HG03469 (cell line): ENCODE data around the gene RASA4B.
"Not testable (repeated sequence)": the region's sequence is repeated elsewhere in the genome, so short reads cannot be mapped to it uniquely, and the experiment has no call there.

Experiments
- ATAC-seq: cut with Tn5 transposase; IDR thresholded peaks from one replicate; pipeline ENCODE4 v1.9.1; 2021; ENCODE audit warnings: mild to moderate bottlenecking, moderate library complexity, moderate number of reproducible peaks; ENCODE audit not compliant: unreplicated experiment

The RASA4B gene

GRCh38 chr7:102517550-102518147 is at the start of gene RASA4B:
TSS of gene RASA4B (minus strand) at chr7:102517777. CDS start at chr7:102517710, 67 bp downstream.
- peak; percentile 49 for ATAC-seq

DNA sequence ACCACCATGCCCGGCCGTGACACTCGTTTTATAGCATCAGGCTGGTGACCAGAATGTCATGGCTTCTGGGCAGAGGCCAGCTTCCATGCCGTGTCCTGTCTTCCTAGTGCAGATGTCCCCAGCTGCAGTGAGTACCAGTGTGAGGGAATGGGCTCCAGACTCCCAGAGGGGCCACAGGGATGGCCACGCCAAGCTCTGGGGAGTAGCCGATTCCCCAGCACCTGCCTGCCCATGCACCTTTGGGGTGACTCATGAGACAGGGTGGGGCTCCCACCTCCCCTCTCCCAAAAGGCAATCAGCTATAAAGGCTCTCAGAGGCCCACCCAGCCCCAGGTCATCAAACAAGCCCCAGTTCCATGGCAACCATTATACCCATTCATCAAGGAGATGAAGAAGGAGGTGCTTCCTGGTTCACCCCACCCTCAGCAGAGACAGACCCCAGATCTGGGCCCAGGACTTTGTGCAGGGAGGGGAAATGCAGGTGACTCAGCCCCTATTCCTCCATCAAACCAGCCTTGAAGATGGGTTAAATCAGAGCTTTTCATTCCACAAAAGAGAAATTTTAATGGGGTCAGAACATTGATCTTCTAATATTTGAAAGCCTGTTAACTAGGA is 33.3 kb upstream of the RASA4B start, which contains the start of gene SPDYE2:
Gene SPDYE2, plus strand, starts transcription at position 419 of the 615 bp plus-strand sequence. CDS start 2,030 bp downstream, outside the sequence.
- not testable (repeated sequence) for ATAC-seq

DNA sequence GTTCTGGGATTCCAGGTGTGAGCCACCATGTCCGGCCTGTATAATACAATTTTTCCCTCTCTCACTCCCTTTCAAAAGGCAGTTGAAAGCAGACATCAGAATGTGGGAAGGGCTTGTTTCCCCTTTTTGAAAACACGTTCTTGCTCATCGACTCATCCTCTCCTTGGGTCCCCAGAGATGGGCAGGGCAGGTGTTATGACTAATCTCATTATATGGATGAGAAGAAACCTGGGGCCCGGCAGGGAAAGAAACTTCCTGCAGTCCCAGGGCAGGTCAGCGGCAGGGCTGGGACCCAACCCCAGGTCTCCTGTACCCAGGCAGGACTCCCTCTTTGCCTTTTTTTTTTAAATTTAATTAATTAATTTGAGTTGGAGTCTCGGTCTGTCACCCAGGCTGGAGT is 28.8 kb upstream of the RASA4B start:
- not testable (repeated sequence) for ATAC-seq

DNA sequence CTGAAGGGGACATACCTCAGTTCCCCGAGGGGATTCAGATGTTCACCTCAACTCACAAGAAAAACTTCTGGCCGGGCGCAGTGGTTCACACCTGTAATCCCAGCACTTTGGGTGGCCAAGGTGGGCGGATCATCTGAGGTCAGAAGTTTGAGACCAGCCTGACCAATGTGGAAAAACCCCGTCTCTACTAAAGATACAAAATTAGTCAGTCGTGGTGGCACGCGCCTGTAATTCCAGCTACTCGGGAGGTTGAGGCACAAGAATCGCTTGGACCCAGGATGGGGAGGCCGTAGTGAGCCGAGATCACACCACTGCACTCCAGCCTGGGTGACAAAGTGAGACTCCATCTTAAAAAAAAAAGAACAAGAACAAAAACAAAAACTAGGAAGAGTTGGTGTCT is 27.7 kb upstream of the RASA4B start:
- not testable (repeated sequence) for ATAC-seq

DNA sequence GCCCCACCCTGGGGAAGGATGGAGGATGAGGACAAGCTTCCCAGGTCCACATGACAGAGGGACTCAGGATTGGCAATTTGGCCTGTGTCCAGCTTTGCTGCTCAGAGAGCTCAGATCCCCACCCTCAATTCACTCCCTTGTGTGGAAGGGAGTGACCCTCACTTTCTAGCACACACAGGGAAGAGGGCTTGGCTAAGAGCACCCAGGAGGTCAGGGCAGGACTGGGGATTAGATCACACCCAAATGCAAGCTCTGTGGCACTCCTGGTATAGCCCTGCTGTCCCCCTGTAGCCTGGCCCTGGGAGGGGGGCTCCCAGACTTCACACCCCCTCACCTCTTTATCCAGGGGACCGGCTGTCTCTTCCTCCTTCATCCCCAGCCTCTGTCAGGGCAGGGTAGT is 26.8 kb upstream of the RASA4B start:
- not testable (repeated sequence) for ATAC-seq

DNA sequence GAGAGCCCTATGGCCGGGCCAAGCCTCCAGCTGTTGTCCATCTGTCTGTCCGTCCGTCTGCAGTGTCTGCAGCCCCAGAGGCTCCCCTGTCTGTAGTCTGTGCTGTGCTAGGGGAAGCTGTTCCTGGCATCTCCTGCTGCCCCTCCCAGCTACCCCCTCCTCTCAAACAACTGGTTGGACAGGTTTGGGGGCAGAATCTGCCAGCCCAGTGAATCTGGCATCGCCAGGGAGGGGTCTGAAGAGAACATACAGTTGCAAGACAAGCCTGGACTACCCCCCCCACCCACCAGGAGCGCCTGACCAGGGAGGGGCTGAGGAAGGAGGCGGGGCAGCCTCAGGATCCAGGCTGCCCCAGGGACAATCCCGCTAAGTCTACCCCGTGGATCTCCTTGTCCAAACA is 26.0 kb upstream of the RASA4B start, which contains the start of gene UPK3BL2:
Gene UPK3BL2, minus strand, starts transcription at position 101 of the 400 bp plus-strand sequence. Its CDS starts 60 bp downstream, at position 41.
- ATAC-seq: not testable (repeated sequence)

GRCh38 chr7:102542771-102543170 is 25.2 kb upstream of the RASA4B start:
- ATAC-seq: not testable (repeated sequence)

GRCh38 chr7:102542083-102542482 is 24.5 kb upstream of the RASA4B start:
- ATAC-seq: not testable (repeated sequence)

DNA sequence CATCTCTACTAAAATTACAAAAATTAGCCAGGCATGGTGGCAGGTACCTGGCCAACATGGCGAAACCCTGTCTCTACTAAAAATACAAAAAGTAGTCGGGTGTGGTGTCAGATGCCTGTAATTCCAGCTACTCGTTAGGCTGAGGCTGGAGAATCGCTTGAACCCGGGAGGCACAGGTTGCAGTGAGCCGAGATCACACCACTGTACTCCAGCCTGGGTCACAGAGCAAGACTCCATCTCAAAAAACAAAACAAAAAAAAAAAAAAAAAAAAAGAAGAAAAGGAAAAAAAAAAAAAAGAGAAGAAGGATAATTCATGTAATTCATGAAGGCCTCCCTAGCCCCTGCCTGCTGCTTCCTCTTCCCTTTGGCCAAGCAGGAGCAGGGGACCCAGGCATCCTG is 23.0 kb upstream of the RASA4B start:
- not testable (repeated sequence) for ATAC-seq

DNA sequence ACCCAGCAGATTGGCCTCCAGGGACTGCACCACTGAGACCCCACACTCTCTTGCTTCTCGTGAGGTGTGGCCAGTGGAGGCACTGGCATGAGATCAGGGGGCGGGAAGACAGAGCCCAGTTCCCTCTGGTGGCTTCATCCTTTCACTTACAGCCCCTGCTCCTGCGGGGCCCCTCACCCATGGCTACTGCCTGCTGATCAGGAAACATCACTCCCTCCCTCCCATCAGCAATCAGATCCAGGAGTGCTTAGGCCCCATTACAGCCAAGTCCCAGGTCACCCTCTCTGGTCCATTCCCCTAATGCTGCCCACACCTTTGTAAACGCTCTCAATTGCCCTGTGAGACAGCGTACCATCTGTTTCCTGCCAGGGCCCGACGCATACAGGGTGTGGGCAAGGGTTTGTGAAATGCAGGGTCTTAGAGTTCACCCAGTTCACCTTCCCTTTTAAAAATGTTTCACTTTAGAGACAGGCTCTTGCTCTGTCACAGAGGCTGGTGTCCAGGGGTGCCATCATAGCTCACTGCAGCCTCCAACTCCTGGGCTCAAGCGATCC is 17.6 kb upstream of the RASA4B start:
- not testable (repeated sequence) for ATAC-seq

DNA sequence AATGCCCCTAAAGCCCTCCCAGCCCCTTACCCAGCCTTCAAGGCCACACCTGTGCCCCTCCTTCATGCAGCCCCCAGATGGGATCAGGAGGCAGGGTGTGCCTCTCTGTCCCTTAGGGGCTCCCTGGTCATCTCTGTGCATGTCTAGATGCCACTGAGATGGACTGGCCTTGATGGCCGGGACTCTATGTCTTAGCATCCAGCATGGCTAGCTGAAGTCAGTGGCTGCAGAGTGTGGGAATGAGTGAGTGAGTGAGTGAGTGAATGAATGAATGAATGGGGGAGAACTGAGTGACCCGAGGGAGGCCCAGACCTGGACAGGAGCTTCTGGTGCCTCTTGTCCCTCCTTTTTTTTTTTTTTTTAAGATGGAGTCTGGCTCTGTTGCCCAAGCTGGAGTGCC is 14.6 kb upstream of the RASA4B start:
- not testable (repeated sequence) for ATAC-seq

DNA sequence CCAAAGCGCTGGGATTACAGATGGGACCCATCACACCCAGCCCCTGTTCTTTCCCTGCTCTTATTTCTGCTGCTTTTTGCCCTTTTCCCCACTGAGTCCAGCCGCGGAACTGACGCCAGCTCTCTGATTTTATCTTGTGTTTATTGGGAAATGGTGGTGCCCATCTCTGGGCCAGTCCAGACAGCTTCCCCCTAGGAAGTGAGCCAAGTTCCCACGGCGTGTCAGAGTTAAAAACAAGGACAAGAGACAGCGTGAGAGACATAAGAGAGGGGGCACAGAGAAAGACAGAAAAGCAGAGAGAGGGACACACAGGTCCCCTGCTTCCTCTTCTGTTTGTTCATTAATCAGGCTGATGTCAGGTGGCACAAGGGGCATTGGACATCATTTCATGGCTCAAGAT is 14.0 kb upstream of the RASA4B start:
- not testable (repeated sequence) for ATAC-seq

GRCh38 chr7:102527822-102528793 is 10.5 kb upstream of the RASA4B start:
- ATAC-seq: not testable (repeated sequence)

GRCh38 chr7:102527182-102527581 is 9.6 kb upstream of the RASA4B start:
- ATAC-seq: not testable (repeated sequence)

GRCh38 chr7:102524803-102525202 is 7.2 kb upstream of the RASA4B start:
- not testable (repeated sequence) for ATAC-seq

DNA sequence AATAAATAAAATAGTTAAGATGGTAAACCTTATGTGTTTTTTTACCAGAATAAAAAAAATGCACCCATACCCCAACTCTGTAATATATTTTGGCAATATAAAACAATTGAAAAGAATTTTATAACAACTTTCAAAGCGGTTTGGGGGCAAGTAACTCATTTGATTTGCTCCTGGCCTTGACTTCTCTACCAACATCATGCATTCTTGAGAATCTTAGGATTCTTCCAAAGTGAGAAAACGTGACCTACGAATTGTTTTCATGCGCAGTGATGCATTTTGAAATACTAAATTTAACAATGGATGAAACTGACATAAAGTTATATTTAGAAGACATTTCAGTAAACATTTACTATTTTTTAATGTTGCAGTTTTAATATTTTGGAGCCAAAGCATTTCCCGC is 3.2 kb upstream of the RASA4B start:
- ATAC-seq: not testable (repeated sequence)

- ATAC-seq: not testable (repeated sequence)
Measured at GRCh38 chr7:102516951-102517350, 626 bp downstream of the RASA4B start.

GRCh38 chr7:102515889-102516288 is 1.7 kb downstream of the RASA4B start:
- not testable (repeated sequence) for ATAC-seq

DNA sequence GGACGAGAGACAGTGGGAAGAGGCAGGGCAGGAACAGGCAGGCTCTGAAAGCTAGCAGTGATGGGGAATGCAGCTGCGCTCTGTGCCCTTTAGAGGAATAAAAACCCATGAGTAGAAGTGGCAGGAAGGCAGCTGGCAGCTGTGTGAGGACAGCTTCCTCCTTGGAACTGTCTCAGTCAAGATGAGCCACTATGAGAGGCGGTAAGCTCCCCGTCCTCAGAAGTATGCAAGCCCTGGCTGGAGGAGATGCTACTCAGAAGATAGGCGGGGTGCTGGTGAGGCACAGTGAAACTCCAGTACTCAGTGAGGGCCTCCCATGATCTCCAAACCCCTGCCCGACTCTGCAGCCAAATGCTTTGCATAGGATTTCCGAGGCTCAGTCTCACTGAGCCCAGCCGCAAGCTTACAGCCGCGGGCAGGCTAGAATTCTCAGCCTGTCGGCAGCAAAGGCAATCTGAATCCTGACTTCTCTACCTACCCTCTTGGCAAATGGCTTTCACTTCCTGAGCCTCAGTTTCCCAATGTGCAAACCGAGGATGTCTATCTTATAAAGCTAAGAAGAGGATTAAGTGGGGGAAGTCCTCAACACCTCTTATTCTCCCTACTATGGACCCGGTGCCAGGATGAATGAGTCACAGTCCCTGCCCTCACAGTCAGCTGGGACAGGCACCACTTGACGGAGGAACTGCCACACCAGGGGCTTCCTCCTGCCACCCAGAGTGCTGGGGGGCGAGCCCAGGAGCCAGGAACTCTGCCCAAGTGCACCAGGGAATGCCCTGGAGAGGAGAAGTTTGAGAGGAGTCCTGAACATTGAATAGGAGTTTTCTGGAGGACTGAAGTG is 2.5 kb downstream of the RASA4B start:
- ATAC-seq: peak; percentile 56
